GM19372 (cell line): ENCODE data around the gene CEP131.

Experiments
- ATAC-seq: cut with Tn5 transposase; IDR thresholded peaks from one replicate; pipeline ENCODE4 v1.9.1; 2021; ENCODE audit warnings: mild to moderate bottlenecking, low read depth, moderate library complexity; ENCODE audit not compliant: unreplicated experiment

Gene CEP131

DNA sequence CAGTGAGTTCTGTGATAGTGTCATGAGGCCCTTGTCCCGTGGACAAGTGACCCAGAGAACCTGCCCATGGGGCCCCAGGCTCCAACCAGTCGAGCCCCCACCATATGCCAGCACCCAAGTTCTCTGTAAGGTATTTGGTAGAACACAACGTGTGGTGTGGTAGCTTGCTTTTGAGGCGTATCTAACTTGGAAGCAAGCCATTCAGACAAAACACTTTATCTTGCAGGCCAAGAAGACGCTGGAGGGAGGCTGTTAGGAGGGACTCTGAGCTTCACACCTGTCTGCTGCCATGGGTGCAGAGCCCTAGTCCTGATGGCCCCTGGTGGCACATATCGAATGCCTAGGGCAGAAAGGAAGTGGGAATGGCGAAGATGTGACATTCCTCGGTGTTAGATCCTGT is 18.0 kb upstream of the CEP131 start:
- no peak for ATAC-seq

DNA sequence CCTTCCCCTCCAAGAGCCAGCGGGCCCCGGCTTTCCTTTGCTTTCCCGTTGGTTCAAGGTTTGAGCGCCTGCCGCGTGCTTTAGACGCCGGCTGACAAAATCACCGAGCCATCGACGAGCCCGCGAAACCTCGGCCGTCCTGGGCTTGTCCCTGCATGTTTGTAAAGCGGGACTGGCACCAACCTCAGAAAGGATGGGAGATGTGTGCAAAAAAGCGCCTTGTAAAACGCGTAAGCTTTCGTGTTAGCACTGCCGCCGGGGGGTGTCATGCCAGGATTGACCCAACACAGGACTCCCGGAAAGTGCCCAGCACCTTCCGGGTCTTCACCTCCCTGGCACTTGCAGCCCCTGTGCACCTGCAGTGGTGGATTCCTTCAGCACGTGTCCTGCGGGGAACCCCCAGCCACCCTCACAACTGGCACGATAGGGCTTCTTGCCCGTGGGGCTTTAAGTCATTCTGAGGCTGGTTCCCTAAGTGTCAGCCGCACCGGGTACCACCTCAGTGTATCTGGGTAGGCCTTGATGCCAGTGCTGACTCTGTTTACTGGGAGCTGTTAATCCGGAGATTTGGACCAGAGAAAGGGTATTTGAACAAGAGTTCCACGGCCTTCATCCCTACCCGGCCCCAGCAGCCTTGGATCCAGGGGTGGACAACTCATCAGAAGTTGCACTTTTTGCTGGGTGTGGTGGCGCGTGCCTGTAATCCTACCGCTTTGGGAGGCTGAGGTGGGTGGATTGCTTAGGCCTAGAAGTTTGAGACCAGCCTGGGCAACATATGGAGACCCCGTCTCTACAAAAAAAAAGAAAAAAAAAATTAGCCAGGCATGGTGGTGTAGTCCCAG is 17.2 kb upstream of the CEP131 start:
- ATAC-seq = no peak

DNA sequence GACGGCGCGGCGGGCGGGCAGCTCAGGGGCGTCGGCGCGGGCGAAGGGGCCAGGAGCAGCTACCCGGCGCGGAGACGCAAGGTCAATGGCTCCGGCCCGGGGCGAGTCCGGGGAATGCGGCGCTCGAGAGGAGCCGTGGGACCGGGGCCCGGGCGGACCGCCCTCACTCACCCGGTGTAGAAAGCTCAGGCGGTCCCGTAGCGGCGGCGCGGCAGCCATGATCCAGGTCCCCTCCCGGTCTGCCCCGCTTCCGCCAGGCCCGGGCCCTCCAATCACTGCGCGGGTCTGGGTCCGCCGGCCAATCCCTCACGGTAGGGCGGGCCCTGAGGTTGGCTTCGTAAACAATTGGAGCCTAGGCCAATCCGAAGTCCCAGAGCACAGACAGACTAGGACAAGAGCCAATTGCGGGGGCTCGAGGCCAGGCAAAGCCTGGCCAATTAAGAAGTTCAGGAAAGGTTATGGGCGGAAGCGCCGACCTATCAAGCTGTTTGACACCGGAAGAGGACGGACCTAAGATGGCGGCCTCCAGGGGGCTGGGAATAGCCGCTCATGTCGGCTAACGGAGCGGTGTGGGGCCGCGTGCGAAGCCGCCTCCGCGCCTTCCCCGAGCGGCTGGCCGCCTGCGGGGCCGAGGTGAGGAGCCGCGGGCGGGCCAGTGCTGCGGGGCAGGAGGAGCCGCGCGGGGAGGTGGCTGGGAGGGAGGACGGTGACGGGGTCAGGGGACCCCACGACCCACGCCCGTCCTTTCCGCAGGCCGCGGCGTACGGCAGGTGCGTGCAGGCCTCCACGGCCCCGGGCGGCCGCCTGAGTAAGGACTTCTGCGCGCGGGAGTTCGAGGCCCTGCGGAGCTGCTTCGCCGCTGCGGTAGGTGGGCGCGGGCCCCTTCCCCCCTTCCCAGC is 16.3 kb upstream of the CEP131 start, which contains the start of the genes NDUFAF8 and TEPSIN:
Gene NDUFAF8 (plus strand): TSS at position 504 of the 899 bp plus-strand sequence. CDS start 46 bp downstream, at position 550.
Gene TEPSIN (minus strand): TSS at position 241 of the 899 bp plus-strand sequence. CDS start 22 bp downstream, at position 219.
- peak; percentile 91 for ATAC-seq

DNA sequence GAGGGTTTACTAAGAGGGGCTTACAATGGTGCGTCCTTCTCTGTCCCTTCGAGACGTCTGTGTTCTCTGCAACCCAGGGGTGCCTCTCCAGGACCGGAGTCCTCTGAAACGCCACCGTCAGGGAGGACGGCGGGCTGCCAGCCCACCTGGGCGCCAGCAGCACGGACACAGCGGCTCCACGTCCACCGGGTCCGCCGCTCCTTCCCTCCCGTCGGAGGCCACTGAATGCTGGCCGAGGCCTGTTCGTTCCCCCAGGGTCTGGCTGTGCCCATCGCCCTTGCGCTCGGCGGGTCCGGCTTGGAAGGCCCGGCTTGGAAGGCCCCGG is 15.7 kb upstream of the CEP131 start:
- ATAC-seq = no peak

DNA sequence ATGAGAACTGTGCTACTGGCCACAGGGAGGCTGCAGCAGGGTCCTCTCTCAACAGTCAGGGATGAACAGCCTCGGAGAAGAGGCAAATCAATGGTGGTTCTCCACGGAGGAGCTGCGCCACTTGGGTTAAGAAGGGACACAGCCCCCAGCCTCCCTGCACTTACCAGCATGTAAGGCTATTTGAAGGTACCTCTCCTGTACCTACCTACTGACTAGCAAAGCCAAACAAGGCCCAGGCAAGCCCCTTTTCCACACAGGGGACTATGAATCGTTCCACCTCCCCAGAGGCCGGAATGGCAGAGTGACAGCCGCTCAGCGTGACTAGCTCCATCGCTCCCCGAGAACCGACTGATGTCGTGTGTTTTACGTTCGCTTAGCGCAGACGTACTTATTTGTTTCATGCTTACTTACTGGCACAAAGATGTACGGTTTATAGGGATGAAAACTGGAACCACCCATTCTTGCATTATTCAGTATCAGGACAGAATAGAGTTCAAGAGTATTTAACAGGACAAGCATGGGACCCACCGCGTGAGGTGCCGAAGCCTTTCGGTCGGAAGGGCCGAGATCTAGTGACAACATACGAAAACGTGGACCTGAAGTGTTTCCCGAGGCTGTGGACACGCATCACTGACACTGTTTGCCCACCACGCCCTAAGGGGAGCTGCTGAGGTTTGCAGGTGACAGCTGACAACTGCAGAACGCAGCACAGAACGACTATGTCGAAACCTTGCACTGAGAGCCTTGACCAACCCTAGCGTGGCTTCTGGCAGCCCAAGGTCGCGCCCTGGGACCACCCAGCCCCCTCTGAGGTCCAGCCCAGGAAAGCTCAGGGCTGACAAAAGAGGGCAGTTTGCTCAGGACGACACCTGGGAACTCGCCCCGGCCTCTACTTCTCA is 15.1 kb upstream of the CEP131 start:
- no peak for ATAC-seq

DNA sequence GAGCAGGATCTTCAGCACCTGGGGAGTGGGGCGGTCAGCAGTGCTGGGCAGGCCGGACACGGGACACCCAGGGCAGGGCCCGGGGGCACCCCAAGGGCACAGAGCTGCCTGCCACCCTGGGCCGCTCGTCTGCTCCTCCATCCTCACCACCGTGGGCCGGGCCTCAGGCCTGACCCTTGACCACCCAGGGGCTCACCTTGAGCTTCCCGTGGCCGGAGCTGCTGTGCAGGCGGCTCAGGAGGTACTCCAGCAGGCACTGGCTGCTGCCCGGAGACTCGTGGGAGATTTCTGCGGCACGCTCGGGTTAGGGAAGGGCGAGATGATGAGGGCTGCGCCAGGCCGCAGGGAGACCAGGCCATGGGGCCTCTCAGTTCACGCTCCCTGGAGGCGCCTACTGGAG is 14.0 kb upstream of the CEP131 start:
- ATAC-seq = no peak

DNA sequence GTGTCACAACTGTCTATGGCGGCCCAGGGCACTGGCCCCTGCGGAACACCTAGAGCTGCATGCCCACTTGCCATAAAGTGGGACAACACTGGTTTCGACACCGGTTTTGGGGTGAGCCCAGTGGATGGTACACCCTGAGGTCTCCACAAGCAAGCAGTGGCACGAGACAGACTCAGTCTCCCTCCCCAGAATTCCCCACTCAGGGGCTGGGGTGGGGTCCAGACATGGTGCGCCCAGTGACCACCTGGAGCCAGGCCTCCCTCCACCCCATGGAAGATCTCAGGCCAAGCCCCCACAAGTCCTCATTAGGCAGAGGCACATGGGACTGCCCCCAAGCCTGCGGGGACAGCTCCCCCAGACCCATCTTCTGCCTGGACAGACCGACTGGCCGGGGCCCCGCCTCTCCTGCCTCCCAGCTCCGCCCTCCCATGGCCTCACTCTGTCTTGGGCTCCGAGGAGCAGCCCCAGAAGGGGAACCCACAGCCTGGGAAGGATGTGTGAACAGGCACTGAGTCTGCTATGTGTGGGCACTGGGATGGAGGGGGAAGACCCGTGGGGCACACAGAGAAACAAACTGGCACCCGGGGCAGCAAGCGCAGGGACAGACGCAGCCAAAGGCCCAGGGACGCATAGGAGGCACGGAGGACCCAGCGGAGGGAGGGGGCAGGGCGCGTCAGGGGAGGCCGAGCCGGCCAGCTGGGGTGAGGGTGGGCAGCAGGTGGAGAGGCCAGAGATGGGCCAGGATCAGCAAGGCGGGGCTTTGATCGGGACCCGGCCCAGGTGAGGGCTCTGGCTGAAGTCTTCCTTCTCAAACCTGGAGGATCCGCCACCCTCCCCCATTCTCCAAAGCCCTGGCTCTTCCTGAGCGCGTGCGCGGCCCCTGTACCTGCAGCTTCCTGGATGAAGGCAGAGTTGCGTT is 13.3 kb upstream of the CEP131 start:
- no peak for ATAC-seq

DNA sequence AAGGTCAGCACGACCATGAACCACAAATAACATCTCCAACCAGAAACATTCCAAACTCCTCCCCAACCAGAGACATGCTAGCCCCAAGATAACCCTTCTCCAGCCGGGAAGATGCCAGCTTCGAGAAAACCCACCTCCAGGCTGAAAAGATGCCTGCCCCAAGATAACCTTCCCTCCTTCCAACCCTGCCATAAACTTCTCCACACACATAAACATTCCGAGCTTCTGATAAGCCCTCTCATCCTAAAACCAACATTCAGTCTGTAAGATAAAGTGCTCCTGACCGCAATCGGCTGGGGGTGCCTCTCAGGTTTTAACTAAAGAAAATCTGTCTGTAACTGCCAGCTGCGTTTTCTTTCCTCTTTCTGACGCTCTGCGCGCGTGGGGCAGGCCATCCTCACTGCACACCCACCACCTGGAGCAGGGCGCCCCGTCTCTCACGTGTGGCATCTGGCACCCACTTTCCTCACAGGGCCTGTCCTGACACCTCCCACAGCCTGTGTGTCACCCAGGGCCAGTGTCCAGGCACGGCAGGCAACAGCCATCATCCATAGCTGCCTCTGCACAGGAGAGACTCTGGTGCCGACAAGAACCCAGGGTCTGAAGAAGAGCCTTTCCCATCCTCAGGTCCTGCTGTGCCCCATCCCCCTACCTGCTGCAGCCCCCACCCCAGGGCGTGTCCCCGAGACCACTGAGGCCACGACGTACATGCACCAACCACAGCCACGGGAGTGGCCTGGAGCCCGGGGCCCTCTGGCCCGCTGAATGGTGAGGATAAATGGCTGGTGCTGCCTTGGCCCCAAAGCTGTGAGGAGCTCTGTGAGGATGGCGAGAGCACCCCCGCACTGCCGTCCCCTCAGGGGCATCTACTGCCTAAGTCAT is 12.4 kb upstream of the CEP131 start:
- no peak for ATAC-seq

DNA sequence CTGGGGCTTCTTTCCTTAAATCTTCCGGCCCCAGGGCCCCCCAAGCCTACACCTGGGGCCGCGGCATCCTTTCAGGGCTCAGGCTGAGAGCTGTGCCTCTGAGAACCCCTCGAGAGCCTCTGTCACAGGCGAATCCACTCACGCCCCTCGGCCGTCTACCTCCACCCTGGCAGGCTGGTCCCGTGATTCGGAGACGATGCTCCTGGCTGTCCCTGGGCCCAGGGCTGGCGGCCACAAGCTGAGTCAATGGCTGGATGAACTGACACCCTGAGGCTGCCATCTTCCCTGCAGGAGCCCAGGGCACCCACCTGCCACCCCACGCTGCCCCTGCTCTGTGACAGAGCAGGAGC is 11.7 kb upstream of the CEP131 start:
- no peak for ATAC-seq

DNA sequence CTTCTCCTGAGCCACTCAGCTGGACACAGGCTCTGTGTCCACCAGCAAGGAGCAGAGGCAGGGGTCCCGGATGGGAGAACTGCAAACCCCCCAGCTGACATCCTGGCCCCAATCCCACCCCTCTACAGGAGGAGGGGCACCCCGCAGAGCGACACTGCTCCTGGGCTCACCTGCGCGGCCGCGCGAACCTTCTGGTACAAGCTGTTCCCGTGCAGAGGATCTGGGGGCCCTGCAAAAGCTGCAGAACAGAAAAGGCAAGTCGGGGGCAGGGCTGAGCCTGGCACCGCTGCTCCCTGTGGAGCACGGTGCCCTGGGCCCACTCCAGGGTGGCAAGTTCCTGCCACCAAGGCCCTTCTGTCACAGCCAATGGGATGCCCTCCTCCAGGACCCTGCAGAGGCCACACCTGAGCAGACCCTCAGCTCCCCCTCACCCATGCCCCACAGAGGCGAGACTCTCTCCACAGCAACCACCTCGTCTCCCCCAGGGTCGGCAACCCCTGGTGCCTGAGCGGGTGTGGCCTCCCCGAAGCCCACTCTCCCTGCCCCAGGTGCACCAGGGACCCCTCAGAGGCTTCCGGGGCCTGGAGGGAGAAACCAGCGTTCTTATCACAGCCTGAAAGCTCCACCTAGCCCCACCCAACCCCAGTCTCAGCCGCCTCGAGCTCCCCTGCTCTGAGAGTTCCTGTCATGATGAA is 11.2 kb upstream of the CEP131 start:
- no peak for ATAC-seq

DNA sequence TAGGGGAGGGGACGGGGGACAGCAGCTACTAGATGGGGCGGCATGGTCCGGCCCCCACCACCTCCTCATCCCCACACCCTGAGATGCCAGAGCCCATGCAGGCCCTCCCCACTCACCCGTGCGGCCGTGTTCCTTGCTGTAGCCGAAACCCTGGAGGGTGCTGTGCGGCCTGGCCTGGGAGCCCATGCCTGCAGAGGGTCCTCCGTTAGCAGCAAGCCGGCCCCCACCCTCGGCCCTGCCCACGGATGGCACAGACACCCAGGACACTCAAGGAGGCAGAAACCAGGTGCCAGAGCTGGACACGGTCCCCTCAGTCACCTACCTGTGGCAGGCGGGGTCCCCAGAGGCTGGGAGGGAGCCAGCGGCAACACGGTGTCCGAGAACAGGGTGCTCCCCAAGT is 10.6 kb upstream of the CEP131 start:
- no peak for ATAC-seq

DNA sequence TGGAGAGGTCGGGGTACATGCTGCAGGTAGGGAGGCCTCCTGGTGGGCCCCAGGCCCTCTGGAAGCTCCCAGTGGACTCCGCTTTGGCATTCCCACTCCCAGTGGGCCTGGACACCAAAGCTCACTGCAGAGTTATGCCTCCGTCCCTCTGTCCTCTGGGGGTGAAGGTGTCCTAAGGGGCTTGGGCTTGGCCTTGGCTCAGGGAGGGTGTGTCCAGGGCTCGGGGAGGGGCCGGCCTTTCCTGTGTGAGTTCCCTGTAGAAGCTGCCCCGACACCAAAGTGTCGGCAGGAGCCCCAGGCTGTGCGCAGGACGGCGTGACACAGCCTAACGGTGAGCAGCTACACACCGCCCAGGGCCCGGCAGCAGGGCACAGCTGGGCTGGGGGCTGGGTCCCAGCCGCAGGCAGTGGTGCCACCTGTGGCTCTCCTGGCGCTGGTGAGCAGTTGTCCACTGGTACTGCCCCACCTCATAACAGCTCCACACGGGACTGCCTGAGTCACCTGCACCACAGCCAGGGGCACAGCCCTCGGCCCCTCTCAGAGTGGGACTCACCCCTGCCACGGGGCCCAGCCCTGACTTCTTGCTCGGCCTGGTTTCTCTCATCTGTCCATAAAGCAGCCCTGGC is 10.0 kb upstream of the CEP131 start:
- ATAC-seq = no peak

DNA sequence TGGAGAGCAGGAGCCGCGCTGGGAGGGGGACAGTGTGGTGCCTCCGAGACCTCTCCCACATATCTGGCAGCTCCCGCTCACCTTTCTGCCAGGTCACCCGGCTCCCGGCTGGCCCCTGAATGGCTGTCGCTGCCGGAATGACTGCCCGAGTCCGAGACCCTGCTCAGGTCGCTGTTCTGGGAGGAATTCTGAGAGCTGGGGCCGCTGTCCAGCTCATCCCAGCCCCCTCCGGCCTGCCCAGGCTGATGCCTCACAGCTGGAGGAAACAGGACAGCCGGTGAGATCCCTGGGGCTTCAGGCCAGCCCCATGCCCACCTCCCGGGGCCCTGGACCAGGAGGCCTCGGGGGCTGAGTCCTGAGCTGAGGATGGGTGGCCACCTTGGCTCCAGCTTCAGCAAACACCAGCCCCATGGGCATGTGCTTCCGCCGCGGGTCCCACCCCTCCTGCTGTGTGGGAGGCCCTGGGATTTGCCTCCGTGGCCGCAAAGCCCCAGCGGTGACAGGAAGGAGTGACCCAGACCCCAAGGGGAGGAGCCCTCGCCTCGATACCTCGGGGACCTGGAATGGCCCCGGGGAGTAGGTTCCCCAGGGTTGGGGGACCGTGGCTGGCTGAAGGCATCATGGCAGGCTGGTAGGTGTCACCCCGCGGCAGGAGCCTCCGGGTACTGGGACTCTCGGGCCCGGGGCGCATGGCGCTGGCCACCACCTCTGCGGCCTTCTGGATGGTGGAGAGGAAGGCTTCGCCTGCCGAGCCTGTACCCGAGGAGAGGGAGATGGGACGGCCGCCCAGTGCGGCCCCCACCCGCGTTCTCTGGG is 9.2 kb upstream of the CEP131 start:
- ATAC-seq = no peak

DNA sequence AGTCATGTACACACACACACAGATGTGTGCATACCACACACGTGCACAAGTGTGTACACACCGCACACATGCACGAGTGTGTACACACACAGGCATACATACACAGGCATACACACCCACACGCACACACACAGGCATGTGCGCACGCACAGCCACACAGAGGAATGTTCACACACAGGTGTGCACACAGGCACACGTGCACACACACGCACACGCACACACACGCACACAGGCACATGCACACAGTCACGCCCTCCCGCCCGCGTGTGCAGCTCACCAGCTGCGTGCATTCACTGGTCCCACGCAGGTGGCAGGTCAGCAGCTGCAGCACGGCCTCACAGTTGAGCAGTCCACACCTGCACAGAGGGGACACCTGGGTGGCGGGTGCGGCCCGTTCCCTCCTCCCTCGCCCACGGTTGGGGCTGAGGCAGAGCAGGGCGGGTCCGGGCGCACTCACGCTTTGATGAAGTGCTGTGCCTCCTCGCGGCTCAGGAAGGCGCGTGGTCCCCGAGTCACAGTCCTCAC is 8.4 kb upstream of the CEP131 start:
- no peak for ATAC-seq

DNA sequence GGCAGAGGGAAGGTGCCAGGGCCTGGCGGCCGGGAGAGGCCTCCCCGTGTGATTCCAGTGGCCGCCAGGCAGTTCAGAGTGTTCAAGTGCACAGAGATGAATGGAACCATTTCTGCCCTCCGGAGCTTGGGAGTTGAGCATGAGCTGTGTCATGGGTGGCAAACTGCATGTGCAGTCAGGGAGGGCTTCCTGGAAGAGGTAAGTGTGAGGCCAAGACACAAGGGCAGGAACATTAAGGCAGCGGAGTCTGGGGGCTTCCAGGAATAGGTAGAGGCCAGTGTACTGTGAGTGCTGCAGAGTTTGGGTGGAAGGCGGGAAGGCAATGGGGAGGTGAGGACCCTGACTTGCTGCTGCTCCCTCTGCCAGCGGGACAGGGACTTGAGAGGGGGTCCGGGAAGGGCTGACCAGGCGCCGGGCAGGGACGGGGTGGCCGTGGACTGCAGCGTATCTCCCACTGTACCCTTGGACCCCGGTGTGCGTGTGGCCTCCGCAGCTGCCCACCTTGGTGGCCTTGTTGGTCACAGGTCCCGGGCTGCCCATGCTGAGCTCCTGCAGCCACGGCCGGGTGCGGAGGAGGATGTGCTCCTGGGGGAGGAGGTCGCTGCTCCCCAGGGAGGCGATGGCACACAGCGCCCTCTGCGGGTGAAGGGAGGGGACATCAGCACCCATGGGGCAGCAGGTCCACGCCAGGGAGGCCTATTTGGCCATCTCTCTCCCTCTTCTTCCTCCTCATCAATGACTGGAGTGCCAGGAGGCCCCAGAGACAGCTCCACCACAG is 7.5 kb upstream of the CEP131 start:
- ATAC-seq = no peak

DNA sequence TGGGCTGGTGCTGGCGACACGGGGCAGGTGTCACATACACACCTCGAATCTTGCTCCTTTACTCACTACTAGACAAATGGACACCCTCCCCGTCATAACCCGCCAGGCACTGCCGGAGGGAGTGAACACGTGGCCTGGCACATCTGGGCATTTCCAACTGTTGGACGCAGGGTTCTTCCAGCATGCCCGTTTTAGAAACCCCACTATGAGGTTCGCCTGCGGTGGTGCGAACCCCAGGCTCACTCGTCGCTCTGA is 6.8 kb upstream of the CEP131 start:
- ATAC-seq = no peak
